BLaER1 (cell line): ENCODE results near the gene MRPL54.

Source experiments
- H3K27ac ChIP-seq: shearing (Covaris generic); formaldehyde crosslinking; 2 replicates; pipeline ENCODE4 v1.8.1; 2022
- H3K27me3 ChIP-seq: shearing (Covaris generic); formaldehyde crosslinking; 2 replicates; pipeline ENCODE4 v1.8.1; 2022
- H3K36me3 ChIP-seq: shearing (Covaris generic); formaldehyde crosslinking; 2 replicates; pipeline ENCODE4 v1.8.1; 2022
- H3K4me1 ChIP-seq: shearing (Covaris generic); formaldehyde crosslinking; 2 replicates; pipeline ENCODE4 v1.8.1; 2022
- H3K4me2 ChIP-seq: shearing (Covaris generic); formaldehyde crosslinking; 2 replicates; pipeline ENCODE4 v1.8.1; 2022
- H3K4me3 ChIP-seq: shearing (Covaris generic); formaldehyde crosslinking; 2 replicates; pipeline ENCODE4 v1.8.1; 2022
- H3K9ac ChIP-seq: shearing (Covaris generic); formaldehyde crosslinking; 2 replicates; pipeline ENCODE4 v1.8.1; 2022
- H3K9me3 ChIP-seq: shearing (Covaris generic); formaldehyde crosslinking; 2 replicates; pipeline ENCODE4 v1.8.1; 2022
- H4K20me1 ChIP-seq: shearing (Covaris generic); formaldehyde crosslinking; 2 replicates; pipeline ENCODE4 v1.8.1; 2022
- Cebpa-rat ChIP-seq: shearing (Covaris generic); IDR thresholded peaks from 2 replicates; pipeline ENCODE4 v1.8.1; 2022

MRPL54 gene

GRCh38 chr19:3784607-3785450 lies 22.3 kb downstream of the MRPL54 start:
- H4K20me1 ChIP-seq, result 0 out of 2 replicates have a peak, but pooled peaks cover 7% of the 10 kb centered on the region
- peaks cover 24% of the 10 kb centered on the region for H3K9me3 ChIP-seq
- H3K4me1 ChIP-seq, result peaks cover 10% of the 10 kb centered on the region; the same call in 1 of the 2 replicates
- no peaks in the 10 kb centered on the region for H3K36me3 ChIP-seq
- no peak overlapping the region for H3K9ac ChIP-seq
- H3K4me2 ChIP-seq, result peak overlapping the region; percentile 28
- no peak for TF ChIP-seq Cebpa-rat
- no peak overlapping the region for H3K4me3 ChIP-seq
- H3K27me3 ChIP-seq, result peaks cover 38% of the 10 kb centered on the region
- H3K27ac ChIP-seq, result no peak overlapping the region

GRCh38 chr19:3785451-3785937 lies 23.0 kb downstream of the MRPL54 start:
- Histone ChIP-seq H3K4me2 (no peak overlapping the region), H3K27ac (no peak overlapping the region), H3K27me3 (peaks cover 38% of the 10 kb centered on the region), H3K4me1 (peaks cover 10% of the 10 kb centered on the region; the same call in 1 of the 2 replicates), H3K4me3 (no peak overlapping the region), H4K20me1 (0 out of 2 replicates have a peak, but pooled peaks cover 7% of the 10 kb centered on the region), H3K9ac (no peak overlapping the region), H3K9me3 (peaks cover 24% of the 10 kb centered on the region), H3K36me3 (no peaks in the 10 kb centered on the region)
- TF ChIP-seq Cebpa-rat, result no peak

- Histone ChIP-seq H3K36me3 (no peaks in the 10 kb centered on the region), H3K27ac (no peak within 1 kb of the TSS), H3K4me3 (no peak within 1 kb of the TSS), H3K9ac (no peak within 1 kb of the TSS), H3K4me1 (peaks cover 16% of the 10 kb centered on the region), H3K4me2 (no peak within 1 kb of the TSS), H3K27me3 (peaks cover 38% of the 10 kb centered on the region), H3K9me3 (peaks cover 24% of the 10 kb centered on the region), H4K20me1 (0 out of 2 replicates have a peak, but pooled peaks cover 7% of the 10 kb centered on the region)
- no peak for TF ChIP-seq Cebpa-rat
These were observed 23.7 kb downstream of the MRPL54 start, which contains the start of gene MATK for GRCh38 chr19:3785938-3786824. Gene MATK, minus strand, starts transcription at chr19:3786381. Its CDS starts 1,246 bp downstream, at chr19:3785135.

GRCh38 chr19:3788996-3789778 lies 26.7 kb downstream of the MRPL54 start:
- Histone ChIP-seq H3K27ac (no peak overlapping the region), H3K4me1 (peaks cover 17% of the 10 kb centered on the region), H4K20me1 (0 out of 2 replicates have a peak, but pooled peaks cover 7% of the 10 kb centered on the region), H3K36me3 (no peaks in the 10 kb centered on the region), H3K9ac (no peak overlapping the region), H3K27me3 (peaks cover 30% of the 10 kb centered on the region), H3K4me2 (no peak overlapping the region), H3K9me3 (peaks cover 9% of the 10 kb centered on the region), H3K4me3 (no peak overlapping the region)
- no peak for TF ChIP-seq Cebpa-rat

GRCh38 chr19:3790209-3790734 lies 27.8 kb downstream of the MRPL54 start:
- Histone ChIP-seq H3K36me3 (no peaks in the 10 kb centered on the region), H4K20me1 (no peaks in the 10 kb centered on the region), H3K27ac (no peak overlapping the region), H3K4me3 (no peak overlapping the region), H3K9ac (no peak overlapping the region), H3K27me3 (peaks cover 19% of the 10 kb centered on the region), H3K9me3 (peaks cover 9% of the 10 kb centered on the region), H3K4me1 (peaks cover 10% of the 10 kb centered on the region), H3K4me2 (no peak overlapping the region)
- no peak for TF ChIP-seq Cebpa-rat

- Histone ChIP-seq H3K27ac (no peak overlapping the region), H4K20me1 (no peaks in the 10 kb centered on the region), H3K4me1 (peaks cover 6% of the 10 kb centered on the region), H3K36me3 (no peaks in the 10 kb centered on the region), H3K4me3 (no peak overlapping the region), H3K4me2 (no peak overlapping the region), H3K9ac (no peak overlapping the region), H3K9me3 (peaks cover 9% of the 10 kb centered on the region), H3K27me3 (peaks cover 13% of the 10 kb centered on the region)
- TF ChIP-seq Cebpa-rat, result no peak
These were observed 28.5 kb downstream of the MRPL54 start for GRCh38 chr19:3790941-3791340.

GRCh38 chr19:3792114-3792513 lies 29.6 kb downstream of the MRPL54 start:
- H3K4me1 ChIP-seq, result peaks cover 6% of the 10 kb centered on the region
- H3K9me3 ChIP-seq, result peaks cover 19% of the 10 kb centered on the region
- H4K20me1 ChIP-seq, result no peaks in the 10 kb centered on the region
- peaks cover 2% of the 10 kb centered on the region; the same call in 1 of the 2 replicates for H3K27me3 ChIP-seq
- no peak overlapping the region for H3K4me3 ChIP-seq
- no peak overlapping the region for H3K9ac ChIP-seq
- H3K4me2 ChIP-seq, result no peak overlapping the region
- no peak for TF ChIP-seq Cebpa-rat
- H3K36me3 ChIP-seq, result no peaks in the 10 kb centered on the region
- no peak overlapping the region for H3K27ac ChIP-seq

GRCh38 chr19:3793799-3794198 lies 31.3 kb downstream of the MRPL54 start:
- no peak overlapping the region for H3K4me2 ChIP-seq
- no peaks in the 10 kb centered on the region for H4K20me1 ChIP-seq
- H3K36me3 ChIP-seq, result no peaks in the 10 kb centered on the region
- H3K27ac ChIP-seq, result no peak overlapping the region
- no peaks in the 10 kb centered on the region for H3K27me3 ChIP-seq
- no peak overlapping the region for H3K4me3 ChIP-seq
- H3K4me1 ChIP-seq, result peaks cover 17% of the 10 kb centered on the region
- peaks cover 22% of the 10 kb centered on the region for H3K9me3 ChIP-seq
- no peak overlapping the region for H3K9ac ChIP-seq
- no peak for TF ChIP-seq Cebpa-rat

- Histone ChIP-seq H4K20me1 (no peaks in the 10 kb centered on the region), H3K9ac (no peak overlapping the region), H3K36me3 (no peaks in the 10 kb centered on the region), H3K27ac (no peak overlapping the region), H3K4me1 (peaks cover 16% of the 10 kb centered on the region), H3K4me3 (no peak overlapping the region), H3K9me3 (peaks cover 14% of the 10 kb centered on the region), H3K4me2 (no peak overlapping the region), H3K27me3 (peaks cover 25% of the 10 kb centered on the region)
- TF ChIP-seq Cebpa-rat, result no peak
These were observed 33.9 kb downstream of the MRPL54 start for GRCh38 chr19:3796358-3796757.
